Amniotic stem cell (primary cell): ENCODE results near the gene RPS2.
"Not testable (repeated sequence)": the region's sequence is repeated elsewhere in the genome, so short reads cannot be mapped to it uniquely, and the experiment has no call there.

ENCODE experiments used
- DNase-seq: peaks from one replicate; lab custom pipeline; 2025; lab: John Stamatoyannopoulos, UW

RPS2 gene

GRCh38 chr16:1962161-1963153 lies 2.2 kb downstream of the RPS2 start:
- DNase-seq: not testable (repeated sequence)

GRCh38 chr16:1961651-1962067 lies 3.0 kb downstream of the RPS2 start:
- DNase-seq: no peak

DNA sequence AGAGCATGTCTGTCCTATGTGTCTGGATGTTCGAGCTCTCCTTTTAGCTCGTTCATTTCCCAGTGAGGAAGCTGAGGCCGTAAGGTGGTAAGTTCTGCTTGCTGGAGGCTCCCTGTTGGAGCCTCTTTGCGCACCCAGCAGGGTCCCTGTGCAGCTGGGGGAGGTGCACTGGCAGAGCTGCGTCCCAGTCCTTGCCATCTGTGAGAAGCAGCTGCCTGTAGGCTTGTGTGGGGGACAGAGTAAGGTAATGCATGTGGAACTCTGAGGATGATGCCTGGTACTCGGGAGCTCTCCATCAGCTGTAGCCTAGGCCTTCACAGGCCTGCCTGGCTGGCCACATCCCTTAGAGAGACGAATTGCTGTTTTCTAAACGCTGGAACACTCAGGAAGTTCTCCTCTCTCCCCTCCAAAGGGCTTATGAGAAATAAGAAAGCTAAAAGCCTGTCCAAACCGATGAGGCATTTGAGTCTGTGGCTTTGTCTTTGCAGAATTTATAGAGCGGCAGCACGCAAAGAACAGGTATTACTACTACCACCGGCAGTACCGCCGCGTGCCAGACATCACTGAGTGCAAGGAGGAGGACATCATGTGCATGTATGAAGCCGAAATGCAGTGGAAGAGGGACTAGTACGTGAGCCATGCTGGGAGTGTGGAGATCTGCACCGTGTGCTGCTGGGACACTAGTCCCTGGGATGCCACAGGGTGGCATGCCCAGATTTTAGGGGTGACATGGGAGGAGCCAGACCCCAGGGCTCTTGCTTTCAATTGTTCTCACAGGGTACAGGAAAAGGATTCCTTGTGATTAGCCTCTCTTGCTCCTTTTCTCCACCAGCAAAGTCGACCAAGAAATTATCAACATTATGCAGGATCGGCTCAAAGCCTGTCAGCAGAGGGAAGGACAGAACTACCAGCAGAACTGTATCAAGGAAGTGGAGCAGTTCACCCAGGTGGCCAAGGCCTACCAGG lies 3.7 kb downstream of the RPS2 start:
- DNase-seq: no peak

GRCh38 chr16:1959269-1960039 lies 5.2 kb downstream of the RPS2 start, which contains the start of gene NDUFB10:
Gene NDUFB10 (plus strand): TSS chr16:1959538. CDS start chr16:1959625, 87 bp downstream.
- DNase-seq: peak; percentile 52

DNA sequence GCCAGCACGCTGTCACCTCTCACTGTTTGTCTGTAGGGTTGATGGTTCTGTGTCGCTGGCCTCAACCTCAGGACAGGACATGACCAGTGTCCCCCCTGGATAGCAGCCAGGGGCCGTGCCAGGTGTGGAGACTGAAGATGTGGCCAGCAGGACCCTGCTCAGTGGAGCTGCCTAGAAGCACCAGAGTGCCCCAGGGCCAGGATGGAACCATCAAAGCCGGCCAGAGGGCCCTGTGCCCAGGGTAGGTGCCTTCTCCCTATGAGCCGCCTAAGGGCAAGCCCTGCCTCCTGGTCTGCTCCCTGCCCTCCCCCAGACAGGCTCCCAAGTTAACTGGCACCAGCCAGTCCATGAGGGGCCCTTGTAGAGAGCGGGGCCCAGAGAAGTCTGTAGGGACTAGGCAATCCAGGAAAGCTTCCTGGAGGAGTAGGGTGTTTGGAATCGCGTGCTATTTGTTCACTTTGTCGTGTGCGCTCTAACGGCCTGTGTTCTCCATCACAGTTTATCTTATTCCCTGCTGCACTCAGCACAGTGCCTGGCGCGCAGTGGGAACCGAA lies 5.8 kb downstream of the RPS2 start:
- no peak for DNase-seq

DNA sequence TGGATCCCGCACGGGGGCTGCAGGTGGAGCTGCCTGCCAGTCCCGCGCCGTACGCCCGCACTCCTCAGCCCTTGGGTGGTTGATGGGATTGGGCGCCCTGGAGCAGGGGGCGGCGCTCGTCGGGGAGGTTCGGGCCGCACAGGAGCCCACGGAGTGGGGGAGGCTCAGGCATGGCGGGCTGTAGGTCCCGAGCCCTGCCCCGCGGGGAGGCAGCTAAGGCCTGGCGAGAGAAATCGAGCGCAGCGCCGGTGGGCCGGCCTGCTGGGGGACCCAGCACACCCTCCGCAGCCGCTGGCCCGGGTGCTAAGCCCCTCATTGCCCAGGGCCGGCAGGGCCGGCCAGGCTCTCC lies 6.5 kb downstream of the RPS2 start:
- DNase-seq: not testable (repeated sequence)

GRCh38 chr16:1957434-1958142 lies 7.0 kb downstream of the RPS2 start:
- DNase-seq: not testable (repeated sequence)

DNA sequence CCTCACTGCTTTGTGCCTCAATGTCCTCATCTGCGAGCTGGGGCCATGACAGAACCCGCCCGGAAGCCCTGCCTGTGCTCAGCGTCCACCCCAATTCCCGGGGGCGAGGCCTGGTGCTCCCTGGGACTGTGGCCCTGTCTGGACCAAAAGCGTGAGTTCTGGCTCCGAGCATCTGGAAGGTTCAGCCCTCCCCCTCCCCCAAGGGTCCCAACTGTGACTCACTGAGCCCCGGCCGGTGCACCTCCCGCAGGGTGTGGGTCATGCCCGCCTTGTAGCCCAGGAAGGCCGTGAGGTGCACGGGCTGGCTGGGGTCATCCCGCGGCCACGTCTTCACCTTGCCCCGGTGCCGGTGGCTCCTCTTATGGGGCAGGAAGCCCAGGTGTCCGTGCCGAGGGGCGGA lies 10.9 kb downstream of the RPS2 start:
- no peak for DNase-seq

GRCh38 chr16:1950559-1950958 lies 14.1 kb downstream of the RPS2 start:
- no peak for DNase-seq

DNA sequence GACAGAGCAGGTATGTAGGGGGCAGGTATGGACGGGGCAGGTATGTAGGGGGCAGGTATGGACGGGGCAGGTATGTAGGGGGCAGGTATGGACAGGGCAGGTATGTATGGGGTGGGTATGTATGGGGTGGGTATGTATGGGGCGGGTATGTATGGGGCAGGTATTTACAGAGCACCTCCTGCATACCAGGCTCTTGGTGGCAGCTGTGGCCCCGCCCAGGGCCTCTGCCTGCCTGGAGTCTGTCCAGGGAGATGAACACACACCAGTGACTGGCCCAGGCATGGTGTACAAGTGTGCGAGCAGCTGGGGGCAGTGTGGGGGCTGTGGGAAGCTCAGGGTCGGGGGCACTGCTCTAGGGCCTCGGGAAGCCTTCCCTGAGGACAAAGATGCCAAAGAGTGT lies 14.6 kb downstream of the RPS2 start:
- DNase-seq: no peak

GRCh38 chr16:1949507-1949906 lies 15.1 kb downstream of the RPS2 start:
- no peak for DNase-seq

DNA sequence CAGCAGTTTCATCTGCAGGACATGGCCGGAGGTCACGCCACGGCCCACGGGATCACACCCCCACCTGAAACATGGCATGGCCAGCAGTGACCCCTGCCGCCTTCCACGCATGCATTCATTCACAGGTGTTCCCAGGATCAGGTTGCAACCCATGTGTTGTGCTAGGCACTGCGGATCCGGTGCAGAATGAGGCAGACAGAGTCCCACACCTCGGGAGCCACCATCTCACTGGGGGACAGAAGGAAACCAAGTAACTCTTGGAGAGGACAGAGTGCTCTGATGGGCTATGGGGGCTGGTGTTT lies 17.3 kb downstream of the RPS2 start:
- no peak for DNase-seq

- DNase-seq: no peak
Observed at GRCh38 chr16:1946495-1947368, 17.9 kb downstream of the RPS2 start.

- DNase-seq: no peak
Observed at GRCh38 chr16:1945559-1946391, 18.9 kb downstream of the RPS2 start.

DNA sequence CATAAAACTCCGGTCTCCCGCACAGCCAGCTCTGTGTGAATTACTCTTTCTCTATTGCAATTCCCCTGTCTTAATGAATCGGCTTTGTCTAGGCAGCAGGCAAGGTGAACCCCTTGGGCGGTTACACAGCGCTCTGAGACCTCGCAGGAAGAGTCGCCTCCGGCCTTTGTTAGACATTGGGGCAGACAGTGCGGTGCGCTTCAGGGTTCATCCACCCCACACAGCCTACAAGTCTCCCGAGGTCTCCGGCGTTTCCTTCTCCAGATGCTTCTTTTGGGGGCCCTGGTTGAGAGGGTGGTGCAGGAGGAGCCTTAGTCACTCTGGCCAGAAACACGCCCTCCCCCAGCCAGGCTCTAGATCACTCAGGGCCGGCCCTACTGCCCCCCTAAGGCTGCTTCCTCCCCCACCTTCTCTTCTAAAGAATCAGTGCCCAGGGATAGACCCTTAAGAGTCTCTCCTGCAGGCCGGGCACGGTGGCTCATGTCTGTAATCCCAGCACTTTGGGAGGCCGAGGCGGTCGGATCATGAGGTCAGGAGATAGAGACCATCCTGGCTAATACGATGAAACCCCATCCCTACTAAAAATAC lies 19.9 kb downstream of the RPS2 start:
- DNase-seq: no peak

GRCh38 chr16:1942810-1943726 lies 21.6 kb downstream of the RPS2 start, which contains the start of gene MSRB1:
Gene MSRB1 (minus strand): TSS chr16:1943199. CDS start chr16:1943156, 43 bp downstream.
- peak; percentile 96 for DNase-seq

GRCh38 chr16:1942047-1942809 lies 22.4 kb downstream of the RPS2 start:
- no peak for DNase-seq
